Omental fat pad (tissue), 4 donors: ENCODE measurements around the gene TRAFD1. TPM values are rescaled to one million over a fixed set of nuclear protein-coding genes. Genes with fewer than 3 reads are reported as not detected.
"Not testable (repeated sequence)": the region's sequence is repeated elsewhere in the genome, so short reads cannot be mapped to it uniquely, and the experiment has no call there.

Experiments
- ATAC-seq: fragments of 150-250 bp; one replicate; pipeline ENCODE4 v1.9.1; 2016; ENCODE audit warnings: mild to moderate bottlenecking, moderate library complexity; ENCODE audit not compliant: low FRiP score
- DNase-seq: peaks from one replicate; pipeline ENCODE4 v3.0.0-alpha.2; 2019; ENCODE audit warnings: low spot score
- CTCF ChIP-seq, 3 donors: fragments of 450-650 bp; IDR thresholded peaks; one replicate each; pipeline ENCODE4 v1.5.1; 2016 to 2017; ENCODE audit warnings: antibody characterized with exemption in 3 of 3, mild to moderate bottlenecking in 3 of 3, moderate library complexity in 2 of 3
- total RNA-seq, 4 donors: library from RNA; depleted of rRNA; stranded (reverse); fragments of >200 nt; gene quantifications; one replicate each; pipeline ENCODE4 v1.1.0, GENCODE V29; 2016

TRAFD1 gene
- total RNA-seq, 4 donors from 2014 or later = 25.1 to 44.3 (median 29.8) TPM

GRCh38 chr12:112108202-112109079, 16.9 kb upstream of the TRAFD1 start, which contains the start of gene NAA25:
TSS of gene NAA25 (minus strand) at chr12:112108783. CDS start at chr12:112108773, 10 bp downstream.
- peak; percentile 89 for ATAC-seq
- TF ChIP-seq CTCF (IDR thresholded peaks at IDR 0.05) = no peak
- peak; percentile 80 for DNase-seq

- not testable (repeated sequence) for DNase-seq, ATAC-seq
These were observed 14.3 kb upstream of the TRAFD1 start for GRCh38 chr12:112110787-112111662.

GRCh38 chr12:112111931-112112330, 13.4 kb upstream of the TRAFD1 start:
- TF ChIP-seq CTCF (IDR thresholded peaks at IDR 0.05) = no peak
- ATAC-seq (no peak), DNase-seq (no peak)

GRCh38 chr12:112112409-112113133, 12.8 kb upstream of the TRAFD1 start:
- TF ChIP-seq CTCF (IDR thresholded peaks at IDR 0.05) = no peak
- ATAC-seq = peak; percentile 55

GRCh38 chr12:112115259-112116045, 9.9 kb upstream of the TRAFD1 start:
- DNase-seq (no peak), ATAC-seq (no peak)
- no peak for TF ChIP-seq CTCF (IDR thresholded peaks at IDR 0.05)

More at GRCh38 chr12:112112409-112113133, 12.8 kb upstream of the TRAFD1 start:
- no peak for DNase-seq

GRCh38 chr12:112116232-112117060, 8.9 kb upstream of the TRAFD1 start:
- DNase-seq = no peak
- no peak for TF ChIP-seq CTCF (IDR thresholded peaks at IDR 0.05)
- peak; percentile 68 for ATAC-seq
